ENCODE measurements around the gene MARK3. TPM values are rescaled to one million over a fixed set of nuclear protein-coding genes. Genes with fewer than 3 reads are reported as not detected.

Gene MARK3
- total RNA-seq, 1 donor, result 96.6 TPM

DNA sequence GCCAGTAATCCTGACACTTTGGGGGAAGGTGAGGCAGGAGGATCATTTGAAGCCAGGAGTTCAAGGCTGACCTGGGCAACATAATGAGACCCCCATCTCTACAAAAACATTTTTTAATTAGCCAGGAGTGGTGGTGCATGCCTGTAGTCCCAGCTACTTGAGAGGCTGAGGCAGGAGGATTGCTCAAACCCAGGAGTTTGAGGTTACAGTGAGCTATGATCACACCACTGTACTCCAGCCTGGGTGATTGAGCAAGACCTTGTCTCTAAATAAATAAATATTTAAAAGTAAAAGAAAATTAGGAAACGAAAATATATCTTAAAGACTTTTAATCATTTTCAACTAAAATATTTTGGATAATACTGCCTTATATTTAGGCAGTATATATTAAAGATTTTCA is 111.6 kb downstream of the MARK3 start:
- H3K4me1 ChIP-seq (ENCODE audit: insufficient read depth, low read length), result no peaks in the 10 kb centered on the region
- H3K4me3 ChIP-seq (ENCODE audit: low read length), result no peak overlapping the region
- H3K9me3 ChIP-seq (ENCODE audit: low read depth, low read length), result no peaks in the 10 kb centered on the region
- no peaks in the 10 kb centered on the region for H3K27me3 ChIP-seq (ENCODE audit: insufficient read depth, low read length)

DNA sequence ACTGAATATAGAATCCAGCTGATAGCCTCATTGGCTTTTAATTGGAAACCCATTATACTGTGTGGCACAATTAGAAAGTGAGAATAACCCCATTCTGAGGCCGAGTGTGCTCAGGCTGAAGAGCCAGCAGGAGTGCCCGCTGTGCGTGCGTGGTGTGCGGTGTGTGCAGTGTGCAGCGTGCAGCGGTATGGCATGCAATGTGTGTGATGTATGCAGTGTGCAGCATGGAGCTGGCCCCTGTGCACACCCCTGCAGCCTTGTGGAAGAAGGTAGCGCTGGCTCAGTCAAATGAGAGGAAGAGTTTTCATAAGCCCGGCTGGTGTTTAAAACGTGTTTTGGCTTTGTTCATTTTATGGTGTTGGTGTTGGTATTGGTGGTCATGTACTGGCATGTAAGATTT is 114.5 kb downstream of the MARK3 start:
- Histone ChIP-seq H3K27me3 (ENCODE audit: insufficient read depth, low read length) (no peaks in the 10 kb centered on the region), H3K4me1 (ENCODE audit: insufficient read depth, low read length) (no peaks in the 10 kb centered on the region), H3K9me3 (ENCODE audit: low read depth, low read length) (no peaks in the 10 kb centered on the region), H3K4me3 (ENCODE audit: low read length) (no peak overlapping the region)

DNA sequence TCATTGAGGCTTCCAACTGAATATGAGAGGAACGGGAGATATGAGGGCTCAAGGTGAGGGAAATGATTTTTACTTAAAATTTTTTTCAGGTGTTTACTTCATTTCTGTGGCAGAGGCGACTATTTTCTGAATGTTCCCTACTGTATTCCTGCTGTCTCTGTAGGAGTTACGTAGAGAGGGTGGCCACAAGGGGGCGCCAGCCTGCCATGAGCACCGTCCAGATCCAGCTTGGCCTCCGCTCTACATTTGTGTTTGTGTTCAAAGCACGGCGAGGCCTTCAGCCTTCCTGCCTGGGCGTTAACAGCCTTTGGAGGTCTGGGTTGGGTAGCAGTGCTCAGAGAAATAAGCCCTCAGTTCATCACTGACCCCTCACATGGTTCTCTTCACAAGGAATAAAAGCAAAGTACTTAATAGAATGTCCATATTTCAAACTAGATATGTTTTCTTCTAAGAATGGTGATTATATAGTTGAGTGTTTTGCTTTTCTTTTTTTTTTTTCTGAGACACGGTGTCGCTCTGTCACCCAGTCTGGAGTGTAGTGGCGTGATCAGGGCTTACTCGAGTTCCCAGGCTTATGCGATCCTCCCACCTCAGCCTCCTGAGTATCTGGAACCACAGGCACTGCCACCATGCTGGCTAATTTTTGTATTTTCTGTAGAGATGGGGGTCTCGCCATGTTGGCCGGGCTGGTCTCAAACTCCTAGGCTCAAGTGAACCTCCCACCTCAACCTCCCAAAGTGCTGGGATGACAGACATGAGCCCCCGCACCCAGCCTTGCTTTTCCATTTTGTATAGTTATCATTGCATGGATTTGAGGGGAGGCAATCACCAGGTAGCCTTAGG is 115.2 kb downstream of the MARK3 start:
- H3K4me3 ChIP-seq (ENCODE audit: low read length), result no peak overlapping the region
- H3K4me1 ChIP-seq (ENCODE audit: insufficient read depth, low read length), result no peaks in the 10 kb centered on the region
- H3K27me3 ChIP-seq (ENCODE audit: insufficient read depth, low read length), result no peaks in the 10 kb centered on the region
- H3K9me3 ChIP-seq (ENCODE audit: low read depth, low read length), result no peaks in the 10 kb centered on the region

DNA sequence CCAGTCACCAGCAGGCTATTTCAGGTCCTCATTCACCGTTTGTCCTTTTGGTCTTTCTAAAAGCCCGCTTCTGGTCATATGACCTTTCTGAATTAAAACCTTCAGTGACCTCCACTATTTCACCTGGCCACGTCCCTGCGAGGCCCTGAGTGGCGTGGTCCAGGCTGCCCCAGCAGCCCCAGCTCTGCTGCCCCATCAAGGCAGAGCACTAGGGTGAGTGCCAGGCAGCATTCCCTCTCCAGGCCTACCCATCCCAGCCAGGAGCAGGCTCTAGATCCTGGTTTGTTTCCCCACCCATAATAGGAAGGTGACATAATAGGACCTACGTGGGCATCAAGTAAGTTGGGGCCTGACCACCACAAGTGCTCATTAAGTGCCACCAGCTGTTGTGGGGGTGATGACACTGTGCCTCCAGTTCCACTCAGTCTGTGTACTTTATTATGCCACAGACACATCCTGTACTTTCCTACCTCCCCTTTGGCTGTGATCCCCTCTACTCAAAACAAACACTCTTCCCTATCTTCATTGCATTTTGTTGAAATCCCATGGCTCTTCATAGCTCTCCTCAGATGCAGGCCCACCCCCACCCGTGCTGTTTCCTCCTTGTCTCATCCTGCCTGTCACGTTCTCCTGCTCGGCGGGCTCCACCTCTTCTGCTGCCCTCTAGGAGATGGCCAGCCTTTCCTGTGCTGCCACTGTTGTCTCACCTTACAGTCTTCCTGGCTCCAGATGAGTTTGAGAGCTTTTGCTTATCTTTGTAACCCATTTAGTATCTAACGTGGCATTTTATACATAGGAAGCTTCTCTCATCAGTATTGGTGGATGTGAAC is 116.0 kb downstream of the MARK3 start:
- Histone ChIP-seq H3K27me3 (ENCODE audit: insufficient read depth, low read length) (no peaks in the 10 kb centered on the region), H3K9me3 (ENCODE audit: low read depth, low read length) (no peaks in the 10 kb centered on the region)

DNA sequence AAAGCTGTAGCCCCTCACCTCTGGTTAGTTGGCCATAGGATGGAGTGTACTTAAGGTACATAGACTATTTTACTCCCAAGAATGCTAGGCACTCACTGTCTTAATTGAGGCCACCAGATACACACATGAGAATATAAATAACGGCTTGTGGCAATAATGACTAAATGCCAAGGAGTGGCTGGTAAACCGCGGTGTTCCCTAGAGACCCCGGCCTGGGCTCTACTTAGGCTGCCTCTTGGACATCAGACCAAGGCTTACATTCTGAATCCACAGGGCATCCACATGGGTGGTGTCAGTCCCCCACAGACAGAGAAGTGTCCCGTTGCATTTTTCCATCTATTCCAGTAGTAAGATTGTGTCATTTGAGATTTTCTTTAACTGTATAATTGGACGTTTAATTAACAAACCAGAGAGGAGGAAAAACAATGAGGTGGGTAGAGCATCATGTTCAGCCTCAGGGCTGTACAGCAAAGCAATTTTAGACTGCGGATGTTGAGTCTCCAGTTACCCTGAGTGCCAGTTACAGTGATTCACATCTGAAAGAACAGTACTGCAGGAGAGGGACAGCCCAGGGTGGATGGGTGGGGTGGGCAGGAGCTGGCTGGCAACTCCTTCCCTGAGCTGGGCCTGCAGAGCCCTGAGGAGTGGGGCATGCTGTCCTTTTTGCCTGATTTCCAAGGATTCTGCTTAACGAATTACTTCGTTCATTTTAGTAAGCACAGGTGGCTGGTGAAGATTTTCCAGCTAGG is 116.9 kb downstream of the MARK3 start:
- Histone ChIP-seq H3K4me3 (ENCODE audit: low read length) (no peak overlapping the region), H3K4me1 (ENCODE audit: insufficient read depth, low read length) (no peaks in the 10 kb centered on the region)

More for the DNA sequence above, 116.0 kb downstream of the MARK3 start:
- Histone ChIP-seq H3K4me3 (ENCODE audit: low read length) (no peak overlapping the region), H3K4me1 (ENCODE audit: insufficient read depth, low read length) (no peaks in the 10 kb centered on the region)

DNA sequence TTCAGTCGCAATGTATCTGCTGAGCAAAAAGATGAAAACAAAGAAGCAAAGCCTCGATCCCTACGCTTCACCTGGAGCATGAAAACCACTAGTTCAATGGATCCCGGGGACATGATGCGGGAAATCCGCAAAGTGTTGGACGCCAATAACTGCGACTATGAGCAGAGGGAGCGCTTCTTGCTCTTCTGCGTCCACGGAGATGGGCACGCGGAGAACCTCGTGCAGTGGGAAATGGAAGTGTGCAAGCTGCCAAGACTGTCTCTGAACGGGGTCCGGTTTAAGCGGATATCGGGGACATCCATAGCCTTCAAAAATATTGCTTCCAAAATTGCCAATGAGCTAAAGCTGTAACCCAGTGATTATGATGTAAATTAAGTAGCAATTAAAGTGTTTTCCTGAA is 117.7 kb downstream of the MARK3 start:
- H3K27me3 ChIP-seq (ENCODE audit: insufficient read depth, low read length), result no peaks in the 10 kb centered on the region
- no peak overlapping the region for H3K4me3 ChIP-seq (ENCODE audit: low read length)
- no peaks in the 10 kb centered on the region for H3K4me1 ChIP-seq (ENCODE audit: insufficient read depth, low read length)
- no peaks in the 10 kb centered on the region for H3K9me3 ChIP-seq (ENCODE audit: low read depth, low read length)

More for the DNA sequence above, 116.9 kb downstream of the MARK3 start:
- no peaks in the 10 kb centered on the region for H3K27me3 ChIP-seq (ENCODE audit: insufficient read depth, low read length)
- no peaks in the 10 kb centered on the region for H3K9me3 ChIP-seq (ENCODE audit: low read depth, low read length)

DNA sequence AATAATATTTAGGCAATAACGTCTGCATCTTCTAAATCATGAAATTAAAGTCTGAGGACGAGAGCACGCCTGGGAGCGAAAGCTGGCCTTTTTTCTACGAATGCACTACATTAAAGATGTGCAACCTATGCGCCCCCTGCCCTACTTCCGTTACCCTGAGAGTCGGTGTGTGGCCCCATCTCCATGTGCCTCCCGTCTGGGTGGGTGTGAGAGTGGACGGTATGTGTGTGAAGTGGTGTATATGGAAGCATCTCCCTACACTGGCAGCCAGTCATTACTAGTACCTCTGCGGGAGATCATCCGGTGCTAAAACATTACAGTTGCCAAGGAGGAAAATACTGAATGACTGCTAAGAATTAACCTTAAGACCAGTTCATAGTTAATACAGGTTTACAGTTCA is 118.1 kb downstream of the MARK3 start:
- Histone ChIP-seq H3K9me3 (ENCODE audit: low read depth, low read length) (no peaks in the 10 kb centered on the region), H3K4me1 (ENCODE audit: insufficient read depth, low read length) (no peaks in the 10 kb centered on the region), H3K4me3 (ENCODE audit: low read length) (no peak overlapping the region), H3K27me3 (ENCODE audit: insufficient read depth, low read length) (no peaks in the 10 kb centered on the region)

DNA sequence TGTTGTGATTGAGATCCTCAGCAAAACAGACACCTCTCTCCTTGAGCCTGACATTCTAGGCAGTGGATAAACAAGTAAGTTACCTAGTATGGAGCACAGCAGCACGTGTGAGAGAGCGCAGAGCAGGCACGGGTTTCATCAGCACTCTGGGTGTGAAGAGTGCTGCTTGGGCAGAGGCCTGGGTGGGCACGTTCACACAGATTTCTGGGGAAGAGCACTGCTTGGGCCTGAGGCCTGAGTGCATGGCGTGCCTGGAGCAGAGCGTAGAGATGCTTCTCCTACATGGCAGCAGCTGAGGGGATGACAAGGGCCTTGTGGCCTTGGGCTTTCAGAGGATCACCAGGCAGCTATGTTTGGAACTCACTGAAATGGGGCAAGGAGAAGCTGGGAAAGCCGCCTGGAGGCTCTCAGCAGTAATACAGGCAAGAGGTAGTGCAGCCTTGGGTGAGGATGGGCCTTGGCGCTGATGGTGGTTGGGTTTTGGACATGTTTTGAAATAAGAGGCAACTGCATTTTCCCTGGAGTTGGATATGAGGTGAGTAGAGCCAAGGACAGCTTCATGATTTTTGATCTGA is 119.9 kb downstream of the MARK3 start:
- Histone ChIP-seq H3K9me3 (ENCODE audit: low read depth, low read length) (no peaks in the 10 kb centered on the region), H3K27me3 (ENCODE audit: insufficient read depth, low read length) (no peaks in the 10 kb centered on the region), H3K4me3 (ENCODE audit: low read length) (no peak overlapping the region)

DNA sequence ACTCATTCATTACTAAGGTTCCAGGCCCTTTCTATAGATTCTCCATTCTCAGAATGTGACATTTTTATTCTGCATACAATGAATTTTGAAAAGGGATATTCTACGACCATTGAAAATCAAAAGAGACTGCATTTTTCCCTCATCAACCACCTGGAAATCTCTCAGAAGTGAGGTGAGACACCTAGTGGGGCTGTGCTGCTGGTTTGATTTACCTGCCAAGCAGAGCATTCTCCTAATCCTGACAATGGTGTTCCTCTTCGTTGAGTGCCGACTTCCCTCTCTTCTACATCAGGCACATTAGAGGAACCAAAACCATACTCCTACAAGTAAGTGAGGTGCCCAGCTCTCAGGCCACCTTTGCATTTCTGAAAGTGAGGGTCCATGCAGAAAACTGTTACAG is 122.5 kb downstream of the MARK3 start:
- no peaks in the 10 kb centered on the region for H3K9me3 ChIP-seq (ENCODE audit: low read depth, low read length)
- H3K4me3 ChIP-seq (ENCODE audit: low read length), result no peak overlapping the region
- H3K4me1 ChIP-seq (ENCODE audit: insufficient read depth, low read length), result no peaks in the 10 kb centered on the region
- no peaks in the 10 kb centered on the region for H3K27me3 ChIP-seq (ENCODE audit: insufficient read depth, low read length)

More for the DNA sequence above, 119.9 kb downstream of the MARK3 start:
- H3K4me1 ChIP-seq (ENCODE audit: insufficient read depth, low read length), result no peaks in the 10 kb centered on the region

DNA sequence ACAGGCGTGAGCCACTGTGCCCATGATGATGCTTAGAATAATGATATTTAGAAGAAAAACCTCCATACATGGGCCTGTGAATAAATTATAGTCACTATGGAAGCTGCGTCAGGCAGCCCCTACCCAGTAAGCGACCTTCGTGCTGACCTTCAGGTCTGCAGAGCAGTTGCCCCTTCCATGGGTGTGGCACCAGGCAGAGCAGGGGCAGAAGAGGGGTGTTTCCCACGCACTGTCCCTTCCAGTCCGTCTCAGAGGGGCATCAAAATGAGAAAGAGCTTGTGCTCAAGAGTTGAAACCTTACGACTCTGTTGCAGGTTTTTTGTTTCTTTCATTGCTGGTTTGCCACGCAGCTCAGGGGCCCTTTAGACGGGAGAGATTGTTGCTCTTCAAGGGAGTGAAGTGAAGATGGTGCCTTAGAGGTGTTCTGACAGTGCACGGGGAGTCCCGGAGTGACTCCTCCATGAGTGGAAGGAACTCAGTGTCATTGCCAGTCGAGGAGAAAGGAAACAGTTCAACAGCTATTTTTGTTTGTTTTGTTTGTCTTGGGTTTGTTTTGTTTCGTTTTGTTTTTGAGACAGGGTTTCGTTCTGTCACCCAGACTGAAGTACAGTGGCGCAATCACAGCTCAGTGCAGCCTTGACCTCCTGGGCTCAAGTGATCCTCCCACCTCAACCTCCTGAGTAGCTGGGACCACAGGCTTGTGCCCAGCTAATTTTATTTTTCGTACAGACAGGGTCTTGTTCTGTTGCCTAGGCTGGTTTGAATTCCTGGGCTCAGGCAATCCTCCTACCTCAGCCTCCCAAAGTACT is 123.5 kb downstream of the MARK3 start:
- Histone ChIP-seq H3K27me3 (ENCODE audit: insufficient read depth, low read length) (no peaks in the 10 kb centered on the region), H3K9me3 (ENCODE audit: low read depth, low read length) (no peaks in the 10 kb centered on the region), H3K4me3 (ENCODE audit: low read length) (no peak overlapping the region), H3K4me1 (ENCODE audit: insufficient read depth, low read length) (no peaks in the 10 kb centered on the region)

DNA sequence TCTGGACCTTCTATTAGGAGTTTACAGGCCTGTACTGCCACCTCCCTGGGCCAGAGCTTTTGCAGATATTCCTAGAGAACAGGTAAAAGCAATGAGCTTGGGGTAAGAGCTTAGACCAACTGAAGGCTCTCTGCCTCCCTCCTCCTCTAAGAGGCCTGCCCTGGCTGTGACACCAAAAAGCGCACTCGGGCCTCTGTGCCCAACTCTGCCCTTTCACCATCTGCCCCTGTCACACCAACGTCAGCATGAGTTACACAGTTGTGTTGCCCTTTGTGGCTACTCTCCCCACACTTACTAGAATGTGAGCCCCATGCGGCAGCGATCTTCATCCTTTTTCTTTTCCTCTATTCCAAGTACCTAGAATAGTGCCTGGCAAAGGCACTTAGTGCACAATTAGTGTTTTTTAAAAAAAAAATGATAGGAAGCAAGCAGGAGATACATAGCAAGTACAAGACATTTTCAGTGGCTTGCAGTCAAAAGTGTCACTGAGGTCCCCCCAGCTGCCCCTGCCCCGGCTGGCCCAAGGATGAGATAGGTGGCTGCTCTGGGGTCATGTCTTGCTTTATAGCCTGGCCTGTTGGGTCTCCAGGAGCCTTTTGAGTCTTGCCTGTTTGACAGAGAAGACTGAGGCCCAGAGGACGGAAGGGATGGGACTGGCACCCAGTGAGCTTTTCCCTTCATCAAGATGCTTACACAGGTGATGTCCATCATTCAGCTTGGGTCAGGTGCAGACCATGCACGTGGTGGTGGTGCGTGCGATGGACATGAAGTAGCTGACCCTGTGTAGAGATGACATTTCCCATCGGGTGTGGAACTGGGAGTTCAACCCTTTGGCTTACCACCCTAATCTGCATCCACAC is 124.9 kb downstream of the MARK3 start:
- H3K4me3 ChIP-seq (ENCODE audit: low read length), result no peak overlapping the region
- no peaks in the 10 kb centered on the region for H3K9me3 ChIP-seq (ENCODE audit: low read depth, low read length)
- H3K4me1 ChIP-seq (ENCODE audit: insufficient read depth, low read length), result no peaks in the 10 kb centered on the region
- H3K27me3 ChIP-seq (ENCODE audit: insufficient read depth, low read length), result no peaks in the 10 kb centered on the region

DNA sequence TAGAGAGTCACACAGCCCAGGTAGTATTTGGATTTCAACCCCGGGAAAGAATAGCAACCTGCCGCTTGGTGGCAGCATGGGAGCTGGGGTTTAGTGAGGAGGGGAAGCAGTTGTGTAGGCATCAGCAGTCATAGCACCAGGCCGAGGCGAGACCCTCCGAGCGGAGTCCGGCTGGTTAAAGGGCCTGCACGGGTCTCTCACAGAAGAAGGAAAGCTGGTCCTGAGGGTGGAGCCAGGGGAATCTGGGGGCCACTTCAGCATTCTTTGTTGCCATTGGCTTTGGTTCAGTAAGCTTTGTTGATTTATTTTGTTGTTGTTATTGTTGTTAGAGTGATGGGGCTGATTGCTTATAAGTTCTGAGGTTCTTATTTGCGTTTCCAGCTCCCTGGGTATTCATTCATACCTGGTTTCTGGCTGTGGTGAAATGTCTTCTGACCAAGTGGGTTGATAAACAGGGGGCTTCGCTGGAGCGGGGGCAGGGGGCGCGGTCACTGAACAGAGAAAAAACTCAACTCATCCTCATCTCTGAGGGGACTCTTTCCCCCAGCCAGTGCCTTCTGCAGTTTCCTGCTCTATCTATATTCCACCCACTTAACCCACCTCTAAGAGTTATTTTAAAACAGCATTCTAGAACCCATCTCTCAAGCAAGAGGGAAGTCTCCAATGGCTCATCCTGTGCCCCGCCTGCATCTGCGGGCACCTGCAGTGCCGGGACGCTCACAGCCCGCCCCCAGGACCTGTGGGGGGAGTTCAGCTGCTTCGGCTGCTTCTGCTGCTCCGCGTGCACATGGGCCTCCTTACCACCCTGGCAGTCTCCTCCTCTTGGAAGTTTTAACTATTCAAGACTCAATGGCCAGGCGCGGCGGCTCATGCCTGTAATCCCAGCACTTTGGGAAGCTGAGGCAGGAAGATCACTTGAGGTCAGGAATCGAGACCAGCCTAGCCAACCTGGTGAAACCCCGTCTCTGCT is 125.8 kb downstream of the MARK3 start:
- Histone ChIP-seq H3K27me3 (ENCODE audit: insufficient read depth, low read length) (no peaks in the 10 kb centered on the region), H3K4me1 (ENCODE audit: insufficient read depth, low read length) (no peaks in the 10 kb centered on the region), H3K4me3 (ENCODE audit: low read length) (no peak overlapping the region), H3K9me3 (ENCODE audit: low read depth, low read length) (no peaks in the 10 kb centered on the region)

Measured in mononuclear cell (primary cell).